H54 (cell line): Measurements from ENCODE around the gene ABCC10.
"Not testable (repeated sequence)": the region's sequence is repeated elsewhere in the genome, so short reads cannot be mapped to it uniquely, and the experiment has no call there.

Experiments
- DNase-seq: peaks from one replicate; pipeline ENCODE4 v3.0.0; 2011; ENCODE audit warnings: low spot score, mixed read lengths; ENCODE audit not compliant: insufficient read length
- FAIRE-seq: peaks from 3 replicates; lab custom pipeline; 2011; peaks lifted over from hg19 to GRCh38; lab: Jason Lieb, UNC
- POLR2A ChIP-seq: IDR thresholded peaks from 2 replicates; pipeline ENCODE4 v1.6.1; 2011; ENCODE audit warnings: low read depth, mild to moderate bottlenecking, low read length

Gene ABCC10

GRCh38 chr6:43394982-43395381 is 32.4 kb upstream of the ABCC10 start:
- no peak for TF ChIP-seq POLR2A
- FAIRE-seq (no peak), DNase-seq (no peak)

GRCh38 chr6:43395776-43396175 is 31.6 kb upstream of the ABCC10 start:
- DNase-seq (peak; percentile 39), FAIRE-seq (peak; percentile 55)
- no peak for TF ChIP-seq POLR2A

GRCh38 chr6:43396408-43397149 is 30.8 kb upstream of the ABCC10 start:
- no peak for FAIRE-seq

GRCh38 chr6:43399932-43400487 is 27.3 kb upstream of the ABCC10 start:
- DNase-seq, result no peak
- no peak for FAIRE-seq
- no peak for TF ChIP-seq POLR2A

More at GRCh38 chr6:43396408-43397149, 30.8 kb upstream of the ABCC10 start:
- no peak for TF ChIP-seq POLR2A
- no peak for DNase-seq

GRCh38 chr6:43401730-43402129 is 25.6 kb upstream of the ABCC10 start:
- no peak for TF ChIP-seq POLR2A
- DNase-seq (no peak), FAIRE-seq (no peak)

- no peak for FAIRE-seq
- DNase-seq, result no peak
- TF ChIP-seq POLR2A, result no peak
Observed at GRCh38 chr6:43402820-43403219, 24.5 kb upstream of the ABCC10 start.

GRCh38 chr6:43405354-43405753 is 22.0 kb upstream of the ABCC10 start:
- FAIRE-seq (no peak), DNase-seq (no peak)
- no peak for TF ChIP-seq POLR2A

GRCh38 chr6:43407296-43407695 is 20.0 kb upstream of the ABCC10 start:
- DNase-seq (no peak), FAIRE-seq (no peak)
- no peak for TF ChIP-seq POLR2A

- TF ChIP-seq POLR2A, result no peak
- FAIRE-seq, result no peak
- DNase-seq, result no peak
Observed at GRCh38 chr6:43408259-43408658, 19.1 kb upstream of the ABCC10 start.

- not testable (repeated sequence) for DNase-seq, FAIRE-seq
Observed at GRCh38 chr6:43410776-43411175, 16.6 kb upstream of the ABCC10 start.

GRCh38 chr6:43412541-43412940 is 14.8 kb upstream of the ABCC10 start:
- FAIRE-seq, result no peak
- TF ChIP-seq POLR2A, result no peak

GRCh38 chr6:43413002-43413401 is 14.3 kb upstream of the ABCC10 start:
- TF ChIP-seq POLR2A, result no peak
- FAIRE-seq, result no peak
- DNase-seq, result no peak

More at GRCh38 chr6:43412541-43412940, 14.8 kb upstream of the ABCC10 start:
- DNase-seq, result no peak

- not testable (repeated sequence) for FAIRE-seq, DNase-seq
Observed at GRCh38 chr6:43415275-43415674, 12.1 kb upstream of the ABCC10 start.

GRCh38 chr6:43416935-43417334 is 10.4 kb upstream of the ABCC10 start:
- no peak for TF ChIP-seq POLR2A
- FAIRE-seq (no peak), DNase-seq (no peak)
